ENCODE data around the gene EPHB3. TPM values are rescaled to one million over a fixed set of nuclear protein-coding genes. Genes with fewer than 3 reads are reported as not detected.
A peak's percentile ranks its signal among the peaks of the same experiment; 100 is the strongest.

The EPHB3 gene
- total RNA-seq, 3 donors from 2014 or later (not counting 1 experiment from before 2014, with no cell fraction given) = not detected

DNA sequence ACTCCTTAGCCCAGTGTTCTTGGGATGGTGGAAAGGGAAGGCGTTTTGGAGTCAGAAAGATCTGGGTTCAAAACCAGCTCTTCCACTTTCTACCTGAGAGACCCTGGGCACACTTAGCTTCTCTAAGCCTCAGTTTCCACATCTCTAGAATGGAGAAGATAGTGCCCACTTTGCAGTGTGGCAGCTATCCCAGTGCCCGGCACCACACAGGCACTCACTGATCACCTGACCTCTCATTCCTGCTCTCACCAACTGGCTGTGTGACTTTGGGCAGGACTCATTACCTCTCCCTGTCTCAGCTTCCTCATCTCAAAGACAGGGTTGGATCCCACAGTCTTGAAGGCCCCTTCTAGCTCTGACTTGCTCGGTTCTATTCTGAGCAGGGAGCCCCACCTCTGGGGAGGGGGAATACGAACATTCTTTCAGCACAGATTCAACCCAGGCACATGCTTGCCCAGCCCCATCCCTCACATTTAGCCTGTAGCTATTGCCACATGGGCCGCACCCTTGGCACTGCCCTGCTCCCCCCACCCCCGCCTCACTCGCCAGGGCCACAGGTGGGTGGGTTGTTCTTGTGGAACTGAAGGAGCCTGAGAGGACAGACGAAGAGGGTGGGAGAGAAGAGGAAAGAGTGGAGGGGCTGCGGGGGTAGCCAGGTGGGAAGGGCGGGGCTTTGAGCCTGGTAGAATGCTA lies 39.2 kb downstream of the EPHB3 start:
- peaks cover 38% of the 10 kb centered on the region for H3K27me3 ChIP-seq (ENCODE audit: control insufficient read depth, insufficient read depth, low read length)
- H3K36me3 Mint-ChIP-seq = no peaks in the 10 kb centered on the region

DNA sequence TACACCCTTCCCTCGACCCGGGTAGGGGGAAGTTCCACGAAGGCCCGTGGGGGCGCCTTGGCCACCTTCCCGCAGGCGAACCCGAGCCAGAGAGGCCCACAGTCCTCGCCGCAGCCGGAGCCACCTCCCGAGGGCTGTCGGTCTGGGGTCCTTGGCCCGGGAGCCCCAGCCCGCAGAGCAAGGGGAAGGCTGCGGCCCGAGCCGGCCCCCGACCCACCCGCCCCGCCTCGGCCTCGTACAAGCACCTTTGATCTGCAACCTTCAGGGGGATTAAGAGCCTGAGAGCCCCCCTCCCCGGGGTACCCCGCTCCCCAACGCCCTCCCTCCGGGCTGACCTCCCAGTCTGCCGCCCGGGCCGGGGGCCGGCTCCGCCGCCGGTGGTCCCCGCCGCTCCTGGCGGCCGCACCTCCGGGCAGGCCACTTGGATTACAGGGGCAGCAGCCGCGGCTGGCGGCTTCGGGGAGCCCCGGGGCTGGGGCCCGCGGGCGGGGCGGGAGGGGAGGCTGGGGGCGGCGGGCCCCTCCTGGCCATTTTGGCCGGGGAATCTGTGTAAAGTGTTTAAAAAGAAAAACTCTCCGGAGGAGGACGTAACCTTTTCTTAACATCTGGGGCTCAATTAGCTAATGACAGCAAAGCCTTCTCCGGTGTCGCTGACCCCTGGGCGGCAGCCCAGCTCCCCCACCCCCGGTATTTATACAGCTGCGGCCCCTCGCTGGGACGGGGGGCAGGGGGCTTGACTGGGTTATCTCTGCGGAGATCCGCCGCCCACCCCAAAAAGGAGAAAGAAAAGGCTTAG lies 40.2 kb downstream of the EPHB3 start:
- TF ChIP-seq, protein P1, sequence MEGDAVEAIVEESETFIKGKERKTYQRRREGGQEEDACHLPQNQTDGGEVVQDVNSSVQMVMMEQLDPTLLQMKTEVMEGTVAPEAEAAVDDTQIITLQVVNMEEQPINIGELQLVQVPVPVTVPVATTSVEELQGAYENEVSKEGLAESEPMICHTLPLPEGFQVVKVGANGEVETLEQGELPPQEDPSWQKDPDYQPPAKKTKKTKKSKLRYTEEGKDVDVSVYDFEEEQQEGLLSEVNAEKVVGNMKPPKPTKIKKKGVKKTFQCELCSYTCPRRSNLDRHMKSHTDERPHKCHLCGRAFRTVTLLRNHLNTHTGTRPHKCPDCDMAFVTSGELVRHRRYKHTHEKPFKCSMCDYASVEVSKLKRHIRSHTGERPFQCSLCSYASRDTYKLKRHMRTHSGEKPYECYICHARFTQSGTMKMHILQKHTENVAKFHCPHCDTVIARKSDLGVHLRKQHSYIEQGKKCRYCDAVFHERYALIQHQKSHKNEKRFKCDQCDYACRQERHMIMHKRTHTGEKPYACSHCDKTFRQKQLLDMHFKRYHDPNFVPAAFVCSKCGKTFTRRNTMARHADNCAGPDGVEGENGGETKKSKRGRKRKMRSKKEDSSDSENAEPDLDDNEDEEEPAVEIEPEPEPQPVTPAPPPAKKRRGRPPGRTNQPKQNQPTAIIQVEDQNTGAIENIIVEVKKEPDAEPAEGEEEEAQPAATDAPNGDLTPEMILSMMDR (IDR thresholded peaks at IDR 0.05) = no peak
- no peaks in the 10 kb centered on the region for H3K9me3 Mint-ChIP-seq
- Histone ChIP-seq H3K9me3 (ENCODE audit: control insufficient read depth, insufficient read depth, low read length) (no peaks in the 10 kb centered on the region), H3K27me3 (ENCODE audit: control insufficient read depth, insufficient read depth, low read length) (peaks cover 44% of the 10 kb centered on the region), H3K27ac (ENCODE audit: low read length) (no peak overlapping the region), H3K36me3 (ENCODE audit: control insufficient read depth, insufficient read depth, low read length) (no peaks in the 10 kb centered on the region), H3K4me3 (ENCODE audit: low read length) (no peak overlapping the region), H3K4me1 (ENCODE audit: control insufficient read depth, insufficient read depth, low read length) (peaks cover 30% of the 10 kb centered on the region)
- H3K4me1 Mint-ChIP-seq = peaks cover 23 to 33% of the 10 kb centered on the region in 2 donors
- no peak overlapping the region for H3K4me3 Mint-ChIP-seq
- WGBS (ENCODE audit: insufficient coverage) = 6% methylated on average over 59 of the region's 63 CpGs
- DNase-seq (no peak), ATAC-seq (no peak)
- peaks cover 58% of the 10 kb centered on the region in 2 donors for H3K27me3 Mint-ChIP-seq (ENCODE audit: low read depth in 2 of 2)
- H3K27ac Mint-ChIP-seq = no peak overlapping the region
- intact Hi-C loops (cut with micrococcal nuclease) = no loop called here
- no peaks in the 10 kb centered on the region for H3K36me3 Mint-ChIP-seq

More for the DNA sequence above, 39.2 kb downstream of the EPHB3 start:
- TF ChIP-seq, protein P1 (IDR thresholded peaks at IDR 0.05) = no peak
- H3K27me3 Mint-ChIP-seq (ENCODE audit: low read depth in 2 of 2) = peaks cover 49 to 50% of the 10 kb centered on the region in 2 donors
- Histone ChIP-seq H3K9me3 (ENCODE audit: control insufficient read depth, insufficient read depth, low read length) (no peaks in the 10 kb centered on the region), H3K4me1 (ENCODE audit: control insufficient read depth, insufficient read depth, low read length) (peaks cover 26% of the 10 kb centered on the region), H3K4me3 (ENCODE audit: low read length) (no peak overlapping the region), H3K27ac (ENCODE audit: low read length) (no peak overlapping the region), H3K36me3 (ENCODE audit: control insufficient read depth, insufficient read depth, low read length) (no peaks in the 10 kb centered on the region)
- WGBS (ENCODE audit: insufficient coverage) = 67% methylated on average over 7 of the region's 10 CpGs
- intact Hi-C loops (cut with micrococcal nuclease) = no loop called here
- H3K4me3 Mint-ChIP-seq = no peak overlapping the region
- ATAC-seq (no peak), DNase-seq (no peak)
- peaks cover 19 to 30% of the 10 kb centered on the region in 2 donors for H3K4me1 Mint-ChIP-seq
- no peak overlapping the region for H3K27ac Mint-ChIP-seq
- no peaks in the 10 kb centered on the region for H3K9me3 Mint-ChIP-seq

DNA sequence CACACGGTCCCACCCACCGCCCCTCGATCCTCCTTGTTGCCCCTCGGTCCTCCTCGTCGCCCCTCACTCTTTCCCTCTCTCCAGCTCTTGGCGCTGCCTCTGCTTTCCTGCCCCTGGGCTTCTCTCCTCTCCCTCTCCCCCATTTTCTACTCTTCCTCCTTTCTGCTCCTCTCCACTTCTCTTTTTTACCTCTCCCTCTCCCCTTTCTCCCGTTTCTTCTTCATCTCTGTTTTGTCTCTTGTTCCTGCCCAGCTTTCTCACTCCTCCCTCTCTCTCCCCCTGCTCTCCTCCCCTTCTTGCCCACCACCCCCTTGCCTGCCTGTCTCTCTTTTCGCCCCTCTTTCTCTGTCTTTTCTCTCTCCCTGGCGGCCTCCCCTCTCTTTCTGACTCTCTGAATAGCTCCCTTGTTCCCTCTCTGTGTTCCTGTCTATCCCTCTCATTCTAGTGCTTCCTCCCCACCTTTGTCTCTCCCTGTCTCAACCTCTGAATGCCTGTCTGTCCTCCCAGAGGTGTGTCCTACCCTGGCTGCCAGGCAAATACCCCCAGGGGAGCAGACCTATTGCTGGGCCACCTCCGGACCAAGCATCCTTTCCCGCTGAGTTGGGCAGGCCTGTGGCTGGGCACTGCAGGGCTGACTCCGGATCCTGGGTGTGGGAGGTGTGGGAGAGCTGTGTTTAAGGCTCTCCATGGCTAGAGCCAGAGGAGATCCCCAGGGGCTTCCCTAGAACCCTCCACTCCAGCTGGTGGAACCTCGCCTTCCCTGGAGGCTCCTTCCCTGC lies 41.0 kb downstream of the EPHB3 start:
- intact Hi-C loops (cut with micrococcal nuclease) = no loop called here
- DNase-seq = no peak
- no peaks in the 10 kb centered on the region for H3K9me3 ChIP-seq (ENCODE audit: control insufficient read depth, insufficient read depth, low read length)

More for the DNA sequence above, 41.0 kb downstream of the EPHB3 start:
- Histone ChIP-seq H3K4me3 (ENCODE audit: low read length) (no peak overlapping the region), H3K27me3 (ENCODE audit: control insufficient read depth, insufficient read depth, low read length) (peaks cover 44% of the 10 kb centered on the region), H3K27ac (ENCODE audit: low read length) (no peak overlapping the region), H3K4me1 (ENCODE audit: control insufficient read depth, insufficient read depth, low read length) (peaks cover 38% of the 10 kb centered on the region), H3K36me3 (ENCODE audit: control insufficient read depth, insufficient read depth, low read length) (no peaks in the 10 kb centered on the region)
- Mint-ChIP-seq H3K27ac (no peak overlapping the region), H3K36me3 (no peaks in the 10 kb centered on the region), H3K4me3 (peak overlapping the region; percentile 33), H3K9me3 (no peaks in the 10 kb centered on the region), H3K4me1 (peaks cover 28 to 41% of the 10 kb centered on the region in 2 donors), H3K27me3 (ENCODE audit: low read depth in 2 of 2) (peaks cover 61 to 63% of the 10 kb centered on the region in 2 donors)
- WGBS (ENCODE audit: insufficient coverage) = 21% methylated on average over 14 of the region's 14 CpGs
- ATAC-seq = no peak
- TF ChIP-seq, protein P1 (IDR thresholded peaks at IDR 0.05) = no peak
